Measurements from ENCODE around the gene SPTBN5.

DNA sequence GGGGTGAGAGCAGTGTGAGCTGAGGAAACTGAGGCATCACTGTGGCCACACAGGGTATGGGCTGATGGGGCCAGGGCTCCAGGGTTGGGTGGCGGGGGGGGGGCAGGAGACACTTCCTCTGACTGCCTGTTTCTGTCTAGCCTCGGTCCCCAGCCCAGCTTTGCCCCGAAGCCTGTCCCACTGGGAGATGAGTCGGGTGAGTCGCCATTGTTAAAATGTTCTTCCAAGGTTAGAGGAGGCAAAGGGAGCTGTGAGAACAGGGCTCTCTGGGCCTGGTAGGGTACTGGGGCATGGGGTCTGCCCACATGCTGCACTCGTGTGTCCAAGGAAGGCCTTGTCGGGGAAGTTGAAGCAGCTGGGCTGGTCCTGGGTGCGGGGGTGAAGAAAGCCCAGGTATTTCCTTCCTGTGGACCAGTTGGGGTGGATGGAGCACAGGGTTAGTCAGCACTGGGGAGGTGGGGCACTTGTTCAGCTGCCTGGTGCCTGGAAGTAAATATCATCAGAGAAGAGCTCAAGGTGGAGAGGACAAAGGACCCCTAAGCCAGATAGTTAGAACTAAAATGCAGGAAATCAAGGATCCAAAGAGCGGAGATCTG lies 74.3 kb downstream of the SPTBN5 start:
- TF ChIP-seq, protein P1, sequence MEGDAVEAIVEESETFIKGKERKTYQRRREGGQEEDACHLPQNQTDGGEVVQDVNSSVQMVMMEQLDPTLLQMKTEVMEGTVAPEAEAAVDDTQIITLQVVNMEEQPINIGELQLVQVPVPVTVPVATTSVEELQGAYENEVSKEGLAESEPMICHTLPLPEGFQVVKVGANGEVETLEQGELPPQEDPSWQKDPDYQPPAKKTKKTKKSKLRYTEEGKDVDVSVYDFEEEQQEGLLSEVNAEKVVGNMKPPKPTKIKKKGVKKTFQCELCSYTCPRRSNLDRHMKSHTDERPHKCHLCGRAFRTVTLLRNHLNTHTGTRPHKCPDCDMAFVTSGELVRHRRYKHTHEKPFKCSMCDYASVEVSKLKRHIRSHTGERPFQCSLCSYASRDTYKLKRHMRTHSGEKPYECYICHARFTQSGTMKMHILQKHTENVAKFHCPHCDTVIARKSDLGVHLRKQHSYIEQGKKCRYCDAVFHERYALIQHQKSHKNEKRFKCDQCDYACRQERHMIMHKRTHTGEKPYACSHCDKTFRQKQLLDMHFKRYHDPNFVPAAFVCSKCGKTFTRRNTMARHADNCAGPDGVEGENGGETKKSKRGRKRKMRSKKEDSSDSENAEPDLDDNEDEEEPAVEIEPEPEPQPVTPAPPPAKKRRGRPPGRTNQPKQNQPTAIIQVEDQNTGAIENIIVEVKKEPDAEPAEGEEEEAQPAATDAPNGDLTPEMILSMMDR (IDR thresholded peaks at IDR 0.05): no peak
- no peak for TF ChIP-seq POLR2A (IDR thresholded peaks at IDR 0.05)
